HG02852 (cell line): ENCODE measurements around the gene LAIR1.
"Not testable (repeated sequence)": the region's sequence is repeated elsewhere in the genome, so short reads cannot be mapped to it uniquely, and the experiment has no call there.

ENCODE experiments used
- ATAC-seq: cut with Tn5 transposase; IDR thresholded peaks from one replicate; pipeline ENCODE4 v1.9.1; 2021; ENCODE audit warnings: mild to moderate bottlenecking, moderate library complexity; ENCODE audit not compliant: unreplicated experiment

The LAIR1 gene

DNA sequence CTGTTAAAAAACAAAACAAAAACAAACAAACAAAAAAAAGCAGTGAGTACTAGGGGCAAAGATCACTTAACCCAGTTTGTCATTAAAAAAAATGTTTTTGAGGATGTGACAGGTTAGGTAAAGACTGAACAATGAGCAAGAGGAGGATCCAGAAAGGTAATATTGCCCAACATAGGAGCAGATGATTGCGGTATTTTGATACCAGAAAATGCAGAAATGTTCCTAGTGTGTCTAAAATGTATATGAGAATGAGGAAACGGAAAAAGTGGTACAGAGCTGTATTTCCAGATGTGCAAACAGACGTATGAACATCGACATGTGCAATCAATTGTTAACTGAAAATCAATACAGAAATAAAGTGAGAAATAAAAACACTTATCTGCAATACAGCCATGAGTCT lies 20.9 kb downstream of the LAIR1 start:
- no peak for ATAC-seq

DNA sequence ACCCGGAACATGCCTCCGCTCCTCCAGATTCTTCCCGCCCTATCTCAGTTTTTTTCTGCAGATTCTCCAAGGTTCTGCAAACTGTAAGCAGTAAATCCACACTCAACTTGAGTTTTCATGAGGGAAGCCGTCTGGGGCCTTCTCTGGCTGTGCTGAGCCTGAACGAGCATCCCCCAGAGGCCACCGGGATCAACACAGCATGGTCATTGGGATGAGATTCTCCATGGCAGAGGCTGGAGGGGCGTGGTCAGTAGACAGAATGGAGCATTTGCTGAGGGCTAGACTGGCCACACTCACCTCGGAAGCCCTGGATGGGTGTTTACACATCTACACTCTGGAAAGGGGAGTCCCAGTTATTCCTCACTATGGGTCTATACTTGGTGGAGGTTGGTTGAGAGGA lies 23.4 kb downstream of the LAIR1 start:
- ATAC-seq, result no peak

GRCh38 chr19:54339646-54340358 lies 24.9 kb downstream of the LAIR1 start:
- ATAC-seq, result no peak

- ATAC-seq, result no peak
These were observed 26.2 kb downstream of the LAIR1 start for GRCh38 chr19:54338521-54338920.

DNA sequence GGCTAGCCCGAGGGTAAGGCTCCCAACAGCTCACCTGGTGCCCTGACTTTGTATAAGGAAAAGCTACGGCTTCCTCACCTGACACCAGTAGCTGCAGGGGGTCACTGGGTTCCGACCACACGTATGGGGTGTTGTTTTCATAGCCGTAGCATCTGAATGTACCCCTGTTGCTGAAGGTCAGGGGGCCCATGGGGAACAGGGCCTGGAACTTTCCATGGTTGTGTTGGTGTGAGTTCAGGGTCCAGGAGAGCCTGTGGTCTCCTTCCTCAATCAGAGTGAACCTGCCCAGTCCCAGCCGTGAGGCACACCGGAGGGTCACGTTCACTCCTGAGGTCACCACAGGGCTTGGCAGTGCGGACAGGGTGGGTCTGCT lies 26.9 kb downstream of the LAIR1 start:
- ATAC-seq, result no peak

- no peak for ATAC-seq
These were observed 27.6 kb downstream of the LAIR1 start for GRCh38 chr19:54336893-54337857.

DNA sequence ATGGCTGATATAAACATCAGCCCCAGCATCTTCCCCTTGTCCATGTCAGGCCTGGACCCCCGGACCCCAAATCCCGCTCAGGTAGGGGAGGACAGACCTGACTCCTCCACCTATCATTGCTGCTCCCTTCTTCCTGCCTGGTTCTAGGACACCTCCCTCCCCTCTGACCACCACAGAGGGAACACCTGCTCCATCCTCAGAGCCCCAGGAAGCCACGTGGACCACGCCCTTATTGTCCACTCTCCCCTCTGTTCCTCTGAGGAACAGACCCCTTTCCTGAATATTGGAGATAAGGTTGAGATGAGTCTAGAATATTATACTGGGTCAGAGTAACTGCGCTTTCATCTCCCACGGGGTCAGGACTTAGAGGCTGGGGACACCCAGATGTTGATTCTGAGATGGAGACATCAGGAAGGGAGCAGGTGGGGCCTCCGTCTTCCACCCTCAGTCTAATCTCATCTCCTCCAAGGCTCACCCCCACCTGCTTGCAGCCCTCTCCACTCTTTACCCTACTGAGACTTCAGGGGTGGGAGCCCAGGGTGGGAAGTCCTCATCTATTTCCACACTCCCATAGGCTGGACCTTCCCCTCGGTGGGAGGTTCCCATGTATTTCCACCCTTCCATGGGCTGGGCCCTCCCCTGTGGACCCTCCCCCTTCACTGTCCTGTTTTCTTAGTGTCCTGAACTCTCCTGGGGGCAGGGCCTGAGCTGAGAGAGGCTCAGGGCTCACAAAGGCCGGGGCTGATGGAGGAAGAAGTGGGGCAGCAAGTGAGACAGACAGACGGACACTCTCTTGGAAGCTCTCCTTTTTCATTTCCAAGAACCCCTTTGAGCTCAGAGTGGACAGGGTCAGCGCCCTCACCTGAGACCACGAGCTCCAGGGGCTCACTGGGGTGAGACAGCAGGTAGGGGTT lies 28.5 kb downstream of the LAIR1 start:
- no peak for ATAC-seq

DNA sequence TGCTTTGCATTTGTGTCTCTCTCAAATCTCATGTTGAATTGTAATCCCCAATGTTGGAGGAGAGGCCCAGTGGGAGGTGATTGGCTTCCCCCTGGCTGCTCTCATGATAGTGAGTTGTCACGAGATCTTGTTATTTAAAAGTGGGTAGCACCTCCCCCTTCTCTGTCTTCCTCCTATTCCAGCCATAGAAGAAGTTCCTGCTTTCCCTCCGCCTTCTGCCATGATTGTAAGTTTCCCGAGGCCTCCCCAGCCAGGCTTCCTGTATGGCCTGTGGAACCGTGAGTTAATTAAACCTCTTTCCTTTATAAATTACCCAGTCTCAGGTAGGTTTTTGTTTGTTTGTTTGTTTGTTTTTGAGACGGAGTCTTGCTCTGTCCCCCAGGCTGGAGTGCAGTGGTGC lies 29.6 kb downstream of the LAIR1 start:
- ATAC-seq, result no peak

- ATAC-seq, result no peak
These were observed 31.0 kb downstream of the LAIR1 start for GRCh38 chr19:54333586-54334298.

- ATAC-seq, result no peak
These were observed 32.6 kb downstream of the LAIR1 start for GRCh38 chr19:54332149-54332548.

DNA sequence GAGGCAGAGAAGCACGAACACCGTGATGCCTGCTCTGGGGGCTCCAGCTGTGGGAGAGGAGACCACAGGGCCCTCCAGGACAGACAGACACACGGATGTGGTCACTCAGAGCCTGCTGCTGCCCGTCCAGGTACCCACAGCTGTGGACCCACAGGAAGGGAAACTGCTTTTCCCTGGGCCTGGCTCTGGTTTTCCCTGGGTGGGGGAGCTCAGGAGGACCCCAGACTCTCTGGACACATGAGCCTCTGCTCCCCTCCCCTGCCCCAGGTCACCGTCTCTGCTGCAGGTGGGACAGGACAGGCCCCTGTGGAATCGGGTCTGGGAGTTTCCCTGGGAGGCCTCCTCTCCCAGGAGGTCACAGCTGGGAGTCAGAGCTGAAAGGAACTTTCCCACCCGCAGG lies 33.1 kb downstream of the LAIR1 start:
- ATAC-seq, result no peak

DNA sequence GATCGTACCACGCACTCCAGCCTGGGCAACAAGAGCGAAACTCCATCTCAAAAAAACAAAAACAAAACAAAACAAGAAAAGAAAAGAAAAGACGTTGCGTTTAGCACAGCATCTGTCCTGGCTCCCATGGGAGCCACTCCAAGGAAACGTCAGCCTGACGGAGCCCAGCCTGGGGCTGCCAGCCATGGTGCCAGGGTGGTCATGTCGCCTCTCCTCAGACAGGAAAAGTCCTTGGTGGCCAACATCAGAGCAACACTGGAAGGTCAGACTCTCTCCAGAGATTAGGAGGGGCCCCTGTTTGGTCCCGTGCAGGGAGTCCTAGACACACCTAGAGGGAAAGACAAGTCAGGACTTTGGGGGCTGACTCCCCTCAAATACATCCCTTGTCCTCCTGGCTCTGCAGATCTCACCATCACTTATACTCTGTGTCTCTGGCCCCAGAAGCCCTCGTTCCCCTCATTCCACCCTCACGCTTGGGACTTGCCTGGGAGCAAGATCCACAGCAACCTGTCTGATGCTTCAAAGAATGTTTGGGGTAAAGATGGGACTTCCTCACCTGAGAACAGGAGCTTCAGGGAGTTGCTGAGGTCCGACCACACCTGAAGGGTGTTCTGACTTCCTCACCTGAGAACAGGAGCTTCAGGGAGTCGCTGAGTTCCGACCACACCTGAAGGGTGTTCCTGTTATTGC lies 35.1 kb downstream of the LAIR1 start:
- ATAC-seq, result no peak

DNA sequence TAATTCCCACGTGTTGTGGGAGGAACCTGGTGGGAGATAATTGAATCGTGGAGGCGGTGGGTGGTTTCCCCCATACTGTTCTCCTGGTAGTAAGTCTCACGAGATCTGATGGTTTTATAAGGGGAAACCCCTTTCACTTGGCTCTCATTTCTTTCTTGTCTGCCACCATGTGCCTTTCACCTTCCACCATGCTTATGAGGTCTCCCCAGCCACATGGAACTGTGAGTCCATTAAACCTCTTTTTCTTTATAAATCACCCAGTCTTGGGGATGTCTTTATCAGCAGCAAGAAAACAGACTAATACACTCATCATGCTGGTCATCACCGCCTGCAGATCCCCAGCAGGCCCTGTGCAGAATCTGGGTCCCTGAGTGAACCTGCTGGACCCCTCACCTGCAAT lies 36.0 kb downstream of the LAIR1 start:
- not testable (repeated sequence) for ATAC-seq

- no peak for ATAC-seq
These were observed 39.1 kb downstream of the LAIR1 start for GRCh38 chr19:54325631-54326030.

GRCh38 chr19:54325194-54325621 lies 39.5 kb downstream of the LAIR1 start:
- no peak for ATAC-seq

- no peak for ATAC-seq
These were observed 40.7 kb downstream of the LAIR1 start for GRCh38 chr19:54324071-54324470.

DNA sequence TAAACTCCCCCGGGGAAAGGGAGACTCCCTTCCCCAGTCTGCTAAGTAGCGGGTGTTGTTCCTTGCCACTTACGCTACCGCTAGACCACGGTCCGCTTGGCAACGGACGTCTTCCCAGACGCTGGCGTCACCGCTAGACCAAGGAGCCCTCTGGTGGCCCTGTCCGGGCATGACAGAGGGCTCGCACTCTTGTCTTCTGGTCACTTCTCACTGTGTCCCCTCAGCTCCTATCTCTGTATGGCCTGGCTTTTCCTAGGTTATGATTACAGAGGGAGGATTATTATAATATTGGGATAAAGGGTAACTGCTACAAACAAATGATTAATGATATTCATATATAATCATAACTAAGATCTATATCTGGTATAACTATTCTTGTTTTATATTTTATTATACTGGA lies 41.8 kb downstream of the LAIR1 start:
- ATAC-seq, result not testable (repeated sequence)

- not testable (repeated sequence) for ATAC-seq
These were observed 42.4 kb downstream of the LAIR1 start for GRCh38 chr19:54322295-54322694.

GRCh38 chr19:54319892-54320670 lies 44.6 kb downstream of the LAIR1 start:
- ATAC-seq, result no peak
